Fibroblast of the aortic adventitia (primary cell): ENCODE results near the gene PCDHGA9. TPM values are rescaled to one million over a fixed set of nuclear protein-coding genes. Genes with fewer than 3 reads are reported as not detected.
"Not testable (repeated sequence)": the region's sequence is repeated elsewhere in the genome, so short reads cannot be mapped to it uniquely, and the experiment has no call there.

Experiments used
- DNase-seq: peaks from one replicate; pipeline ENCODE4 v3.0.0-alpha.2; 2010; ENCODE audit warnings: low read depth
- H3K4me3 ChIP-seq: 2 replicates; pipeline ENCODE4 v1.5.1; 2011; ENCODE audit warnings: low read depth, mild to moderate bottlenecking, control low read depth, low read length, moderate library complexity
- CTCF ChIP-seq: IDR thresholded peaks from 2 replicates; pipeline ENCODE4 v1.5.1; 2011; ENCODE audit warnings: mild to moderate bottlenecking, low read length, control low read depth, inconsistent platforms; ENCODE audit not compliant: insufficient read depth
- total RNA-seq: library from RNA; depleted of rRNA; stranded (reverse); fragments of >200 nt; gene quantifications from 2 replicates; pipeline ENCODE4 v1.2.3, GENCODE V29; 2012; ENCODE audit warnings: low replicate concordance

The PCDHGA9 gene
- total RNA-seq, 1 donor = 7.3 TPM

- no peak for TF ChIP-seq CTCF
- no peak for DNase-seq
- H3K4me3 ChIP-seq = no peak overlapping the region
Measured at GRCh38 chr5:141393267-141393666, 9.3 kb upstream of the PCDHGA9 start.

GRCh38 chr5:141394401-141395187 is 8.0 kb upstream of the PCDHGA9 start:
- not testable (repeated sequence) for H3K4me3 ChIP-seq, DNase-seq

- peak; percentile 67 for TF ChIP-seq CTCF
- peak; percentile 71 for DNase-seq
- peak within 1 kb of the TSS; percentile 62 for H3K4me3 ChIP-seq
Measured at GRCh38 chr5:141397756-141398551, 4.6 kb upstream of the PCDHGA9 start, which contains the start of gene PCDHGB5. PCDHGB5 (plus strand) TSS chr5:141397947; CDS start chr5:141398128, 181 bp downstream.

GRCh38 chr5:141398608-141399007 is 4.0 kb upstream of the PCDHGA9 start:
- peak overlapping the region; percentile 27 for H3K4me3 ChIP-seq
- DNase-seq = no peak
- TF ChIP-seq CTCF = no peak

GRCh38 chr5:141399555-141400258 is 2.9 kb upstream of the PCDHGA9 start:
- no peak for TF ChIP-seq CTCF
- DNase-seq = no peak
- no peak overlapping the region for H3K4me3 ChIP-seq

DNA sequence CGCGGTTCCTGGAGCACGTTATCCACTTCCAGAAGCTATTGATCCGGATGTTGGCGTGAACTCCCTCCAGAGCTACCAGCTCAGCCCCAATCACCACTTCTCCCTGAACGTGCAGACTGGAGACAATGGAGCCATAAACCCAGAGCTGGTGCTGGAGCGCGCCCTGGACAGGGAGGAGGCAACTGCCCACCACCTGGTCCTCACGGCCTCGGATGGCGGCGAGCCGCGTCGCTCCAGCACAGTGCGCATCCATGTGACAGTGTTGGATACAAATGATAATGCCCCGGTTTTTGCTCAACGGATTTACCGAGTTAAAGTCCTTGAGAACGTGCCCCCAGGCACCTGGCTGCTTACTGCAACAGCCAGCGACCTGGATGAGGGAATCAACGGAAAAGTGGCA is 809 bp downstream of the PCDHGA9 start:
- no peak for TF ChIP-seq CTCF
- no peak overlapping the region for H3K4me3 ChIP-seq

More for the DNA sequence above, 809 bp downstream of the PCDHGA9 start:
- DNase-seq = no peak
